ACC112 (cell line): Measurements from ENCODE around the gene HSPA12A.
A peak's percentile ranks its signal among the peaks of the same experiment; 100 is the strongest.

Experiments used
- H2AFZ ChIP-seq: fragments of 200-600 bp; sonication (generic); one replicate; pipeline ENCODE4 v1.6.0; 2017; ENCODE audit warnings: antibody characterized with exemption, low read length; ENCODE audit not compliant: unreplicated experiment
- H3K27ac ChIP-seq: fragments of 200-600 bp; sonication (generic); 2 replicates; pipeline ENCODE4 v1.5.1; 2014; ENCODE audit warnings: low read depth, mild to moderate bottlenecking, antibody characterized with exemption, low read length, moderate library complexity
- H3K27me3 ChIP-seq: fragments of 200-600 bp; sonication (generic); 2 replicates; pipeline ENCODE4 v1.6.1; 2014; ENCODE audit warnings: mild to moderate bottlenecking, antibody characterized with exemption, low read length, moderate library complexity, mixed read lengths; ENCODE audit not compliant: insufficient read depth
- H3K36me3 ChIP-seq: fragments of 200-600 bp; sonication (generic); 2 replicates; pipeline ENCODE4 v1.6.1; 2016; ENCODE audit warnings: mild to moderate bottlenecking, antibody characterized with exemption, low read length, moderate library complexity, mixed read lengths; ENCODE audit not compliant: insufficient read depth
- H3K4me1 ChIP-seq: fragments of 200-600 bp; sonication (generic); one replicate; pipeline ENCODE4 v1.6.1; 2016; ENCODE audit warnings: low read length, mixed read lengths; ENCODE audit not compliant: insufficient read depth, unreplicated experiment, control insufficient read depth
- H3K4me3 ChIP-seq: fragments of 200-600 bp; sonication (generic); 2 replicates; pipeline ENCODE4 v1.5.1; 2014; ENCODE audit warnings: mild to moderate bottlenecking, low read depth, low read length
- H3K79me2 ChIP-seq: fragments of 200-600 bp; sonication (generic); one replicate; pipeline ENCODE4 v1.6.0; 2016; ENCODE audit warnings: low read length; ENCODE audit not compliant: control insufficient read depth, unreplicated experiment, insufficient read depth

Gene HSPA12A

DNA sequence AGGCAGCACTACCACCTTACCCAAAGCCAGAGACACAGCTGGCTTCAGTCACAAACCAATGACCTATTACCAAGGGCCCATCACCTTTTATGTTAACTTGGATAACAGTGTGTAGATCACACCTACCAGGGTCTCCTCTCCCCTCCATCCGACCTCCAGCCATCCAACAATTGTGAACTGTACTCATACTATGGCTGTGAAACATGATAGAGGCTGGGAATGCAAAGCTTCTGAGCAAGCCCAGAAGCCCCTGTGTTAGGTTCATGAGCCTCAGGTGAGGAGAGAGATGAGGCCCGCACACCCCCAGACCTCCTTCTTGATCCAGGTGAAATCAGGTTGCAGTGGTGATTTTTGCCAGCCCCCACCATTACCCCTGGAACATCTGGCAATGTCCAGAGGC lies 73.9 kb downstream of the HSPA12A start:
- no peaks in the 10 kb centered on the region for H3K36me3 ChIP-seq
- no peak overlapping the region for H3K4me3 ChIP-seq
- H3K79me2 ChIP-seq = no peaks in the 10 kb centered on the region

DNA sequence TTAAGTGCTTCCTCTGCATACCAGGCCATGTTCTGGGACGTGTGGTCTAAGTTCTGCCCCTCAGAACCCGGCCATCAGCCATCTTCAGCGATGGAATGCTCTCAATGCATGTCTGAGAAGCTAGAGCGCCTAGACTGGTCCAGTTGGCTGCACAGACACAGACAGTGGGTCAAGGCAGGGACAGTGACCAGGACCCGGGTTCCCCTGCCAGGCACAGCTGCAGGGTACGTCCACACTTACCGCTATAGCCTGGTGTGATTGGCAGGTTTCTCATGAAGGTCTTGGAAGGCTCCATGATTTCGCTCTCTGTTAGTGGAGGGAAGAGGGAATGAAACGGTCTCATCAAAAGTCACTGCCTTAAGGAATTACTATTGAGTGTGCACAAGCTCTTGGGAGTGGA lies 74.3 kb downstream of the HSPA12A start:
- Histone ChIP-seq H2AFZ (no peak overlapping the region), H3K27ac (no peak overlapping the region), H3K27me3 (no peaks in the 10 kb centered on the region), H3K4me3 (no peak overlapping the region), H3K79me2 (no peaks in the 10 kb centered on the region), H3K36me3 (no peaks in the 10 kb centered on the region), H3K4me1 (peaks cover 8% of the 10 kb centered on the region)

More for the DNA sequence above, 73.9 kb downstream of the HSPA12A start:
- Histone ChIP-seq H3K4me1 (peaks cover 8% of the 10 kb centered on the region), H3K27me3 (no peaks in the 10 kb centered on the region), H3K27ac (no peak overlapping the region), H2AFZ (no peak overlapping the region)

DNA sequence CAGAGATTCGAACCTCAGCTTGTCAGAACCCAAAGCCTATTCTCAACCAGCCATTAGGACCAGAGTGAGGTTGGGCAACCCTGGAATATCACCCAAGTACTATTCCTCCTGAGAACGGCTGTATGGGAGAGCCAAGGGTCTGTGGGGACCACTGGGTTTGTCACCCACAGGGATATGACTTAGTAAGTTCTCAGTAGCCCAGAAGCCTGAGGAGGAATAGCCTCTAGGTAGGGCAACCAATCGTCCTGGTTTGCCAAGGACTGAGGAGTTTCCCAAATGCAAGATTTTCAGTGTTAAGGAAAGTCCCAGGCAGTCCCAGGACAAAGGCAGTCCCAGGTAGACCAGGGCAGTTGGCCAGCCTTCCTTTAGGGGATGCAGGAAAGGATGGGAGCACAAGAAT lies 74.9 kb downstream of the HSPA12A start:
- Histone ChIP-seq H3K27me3 (no peaks in the 10 kb centered on the region), H3K36me3 (no peaks in the 10 kb centered on the region), H2AFZ (no peak overlapping the region), H3K4me3 (no peak overlapping the region), H3K27ac (no peak overlapping the region), H3K4me1 (peaks cover 8% of the 10 kb centered on the region), H3K79me2 (no peaks in the 10 kb centered on the region)

DNA sequence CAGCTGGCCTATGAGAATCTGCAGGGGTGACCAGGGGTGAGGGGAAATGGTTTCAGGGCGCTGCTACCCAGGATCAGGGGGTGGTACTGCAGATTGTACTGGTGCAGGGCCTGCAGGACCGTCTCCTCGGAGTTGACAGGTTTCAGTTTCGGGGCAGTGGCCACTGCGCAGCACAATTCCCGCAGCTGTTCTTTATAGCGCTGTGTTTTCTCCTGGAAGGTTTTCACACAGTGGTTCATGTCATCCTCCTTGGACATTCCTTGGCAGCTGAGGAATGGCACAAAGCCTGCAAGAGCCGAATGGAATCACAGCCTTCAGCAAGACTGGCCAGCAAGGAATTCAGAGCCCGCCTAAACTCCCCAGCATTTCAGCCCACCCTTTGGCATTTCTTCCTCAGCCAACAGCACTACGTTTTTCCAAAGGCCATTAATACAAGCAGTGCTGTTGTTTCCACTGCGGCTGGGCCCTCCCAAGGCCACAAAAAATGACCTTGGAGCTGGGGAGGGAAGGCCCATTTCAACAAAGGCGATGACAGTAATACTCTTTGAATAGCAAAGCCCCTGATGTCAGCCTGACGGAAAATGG lies 76.7 kb downstream of the HSPA12A start:
- peak overlapping the region; percentile 65 for H3K4me3 ChIP-seq
- no peaks in the 10 kb centered on the region for H3K4me1 ChIP-seq
- no peak overlapping the region for H3K27ac ChIP-seq
- no peaks in the 10 kb centered on the region for H3K27me3 ChIP-seq
- H3K79me2 ChIP-seq = no peaks in the 10 kb centered on the region
- peak overlapping the region; percentile 23 for H2AFZ ChIP-seq
- H3K36me3 ChIP-seq = no peaks in the 10 kb centered on the region

DNA sequence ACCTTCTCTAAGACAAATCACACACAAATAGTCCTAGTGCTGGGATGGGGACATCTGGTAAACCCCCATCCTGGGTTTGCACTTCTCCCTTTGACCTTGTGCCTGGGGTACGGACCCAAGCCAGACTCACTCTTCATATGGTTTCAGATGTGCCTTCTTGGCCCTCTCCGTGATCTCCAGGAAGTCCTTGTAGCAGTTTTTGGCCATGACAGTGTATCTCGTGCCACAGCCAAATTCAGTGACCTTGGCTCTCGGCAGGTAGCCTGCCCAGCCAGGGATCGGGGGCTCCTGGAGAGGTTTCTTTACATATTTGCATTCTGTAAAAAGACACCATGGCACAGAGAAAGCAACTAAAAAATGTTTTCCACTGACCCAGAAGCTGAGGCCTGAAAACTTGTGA lies 77.7 kb downstream of the HSPA12A start:
- no peak overlapping the region for H3K27ac ChIP-seq
- no peaks in the 10 kb centered on the region for H3K4me1 ChIP-seq
- H3K79me2 ChIP-seq = no peaks in the 10 kb centered on the region

DNA sequence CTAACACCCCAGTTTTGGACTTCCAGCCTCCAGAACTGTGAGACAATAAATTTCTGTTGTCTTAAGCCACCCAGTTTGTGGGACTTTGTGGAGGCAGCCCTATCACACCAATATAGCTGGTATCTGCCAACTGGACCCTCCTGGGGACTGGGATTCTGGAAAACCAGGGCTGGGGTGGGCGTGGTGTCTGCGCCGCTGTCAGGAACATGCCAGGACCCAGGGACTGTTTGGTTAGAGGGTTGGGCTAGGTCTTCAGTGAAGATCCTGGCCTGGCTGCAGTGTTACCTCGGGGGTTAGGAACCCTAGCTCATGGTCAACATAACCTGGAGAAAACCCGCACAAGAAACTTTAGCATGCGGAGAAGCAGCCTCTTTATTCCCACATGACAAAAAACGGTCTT lies 79.0 kb downstream of the HSPA12A start:
- H3K27ac ChIP-seq = no peak overlapping the region
- H3K4me1 ChIP-seq = no peaks in the 10 kb centered on the region
- no peak overlapping the region for H3K4me3 ChIP-seq
- H2AFZ ChIP-seq = no peak overlapping the region
- H3K36me3 ChIP-seq = no peaks in the 10 kb centered on the region
- H3K27me3 ChIP-seq = no peaks in the 10 kb centered on the region
- no peaks in the 10 kb centered on the region for H3K79me2 ChIP-seq

More for the DNA sequence above, 77.7 kb downstream of the HSPA12A start:
- Histone ChIP-seq H3K36me3 (no peaks in the 10 kb centered on the region), H3K27me3 (no peaks in the 10 kb centered on the region), H3K4me3 (no peak overlapping the region), H2AFZ (no peak overlapping the region)

DNA sequence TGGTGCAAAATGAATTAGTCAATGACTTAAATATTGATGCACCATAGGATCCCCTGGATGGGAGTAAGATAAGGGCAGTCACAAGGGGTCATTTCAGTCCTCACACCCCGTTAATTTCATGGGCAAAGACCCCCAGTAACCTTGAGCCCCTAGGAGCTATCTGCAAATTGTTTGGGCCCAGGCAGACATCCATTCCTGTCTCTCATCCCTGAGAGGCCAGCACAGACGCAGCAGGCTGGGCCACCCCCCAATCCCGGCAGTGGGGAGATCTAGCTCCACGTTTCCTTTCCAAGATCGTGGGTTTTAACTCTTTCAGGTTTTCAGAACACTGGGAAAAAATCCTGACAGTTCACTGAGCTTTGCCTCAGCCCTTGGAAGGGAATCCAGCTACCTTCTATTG lies 81.5 kb downstream of the HSPA12A start:
- Histone ChIP-seq H3K27me3 (0 out of 2 replicates have a peak, but pooled peaks cover under 1% of the 10 kb centered on the region), H3K27ac (no peak overlapping the region), H3K79me2 (no peaks in the 10 kb centered on the region)

DNA sequence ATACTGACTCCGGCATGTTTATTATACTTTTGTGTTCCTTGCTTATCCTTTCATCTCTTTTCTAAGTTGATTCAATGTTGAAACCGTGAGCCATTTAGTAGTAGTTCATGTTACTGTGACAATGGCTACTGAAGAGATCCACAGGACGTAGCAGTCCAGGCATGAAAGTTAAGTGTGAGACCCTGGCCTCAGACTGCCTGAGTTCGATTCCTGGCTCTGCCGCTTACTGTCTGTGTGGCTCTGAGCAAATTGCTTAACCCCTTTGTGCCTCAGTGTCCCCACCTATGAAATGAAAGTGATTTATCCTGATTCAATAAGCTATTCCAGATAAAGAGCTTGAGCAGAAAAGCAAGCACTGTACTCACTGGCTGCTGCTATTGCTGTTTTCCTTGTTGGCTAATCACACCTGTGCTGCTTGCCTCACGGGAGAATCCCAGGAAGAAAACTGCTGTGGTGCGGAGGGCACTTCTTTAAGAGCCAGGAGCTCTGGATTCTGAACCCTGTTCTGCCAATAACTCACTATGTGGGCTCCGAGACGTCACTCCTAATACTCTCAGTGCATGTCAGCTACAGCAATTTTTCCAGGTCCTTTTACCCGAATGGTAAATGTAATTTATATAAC lies 83.2 kb downstream of the HSPA12A start:
- peaks cover 6% of the 10 kb centered on the region; the same call in 1 of the 2 replicates for H3K27me3 ChIP-seq
- no peak overlapping the region for H2AFZ ChIP-seq
- no peaks in the 10 kb centered on the region for H3K79me2 ChIP-seq
- H3K36me3 ChIP-seq = no peaks in the 10 kb centered on the region
- H3K27ac ChIP-seq = no peak overlapping the region
- H3K4me1 ChIP-seq = no peaks in the 10 kb centered on the region
- no peak overlapping the region for H3K4me3 ChIP-seq

More for the DNA sequence above, 81.5 kb downstream of the HSPA12A start:
- H3K36me3 ChIP-seq = no peaks in the 10 kb centered on the region
- no peaks in the 10 kb centered on the region for H3K4me1 ChIP-seq
- no peak overlapping the region for H3K4me3 ChIP-seq
- no peak overlapping the region for H2AFZ ChIP-seq

DNA sequence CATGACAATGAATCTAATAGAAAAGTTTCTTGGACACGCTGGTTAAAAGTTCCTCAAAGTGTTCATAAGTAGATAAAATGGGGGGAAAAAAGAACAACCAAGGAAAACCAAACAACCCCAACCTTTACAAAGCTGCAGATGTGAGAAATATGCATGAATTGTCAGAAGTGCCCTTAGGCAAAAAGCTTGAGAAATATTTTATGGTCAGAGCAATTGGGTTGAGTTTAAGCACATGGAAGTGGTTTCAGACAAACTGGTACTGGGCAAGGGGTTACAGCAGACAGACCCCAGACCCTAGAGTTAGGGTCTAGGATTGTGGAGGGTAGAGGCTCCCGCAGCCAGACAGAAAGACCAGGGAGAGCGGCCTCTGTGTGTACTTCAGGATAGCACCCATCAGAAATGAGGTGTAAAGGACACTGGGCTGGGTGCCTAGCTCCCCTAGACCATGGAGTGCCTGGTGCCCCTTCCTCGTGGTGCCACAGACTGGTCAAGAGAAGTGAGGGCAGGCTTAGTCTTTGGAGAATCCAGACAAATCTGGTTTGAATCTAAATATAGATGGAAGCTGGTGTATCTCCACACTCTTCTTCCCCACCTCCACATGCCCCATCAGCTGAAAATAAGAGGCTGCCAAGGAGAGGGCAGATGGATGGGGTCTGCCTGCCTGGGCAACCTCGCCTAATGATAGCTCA lies 84.4 kb downstream of the HSPA12A start:
- no peak overlapping the region for H3K27ac ChIP-seq
- H2AFZ ChIP-seq = no peak overlapping the region
- H3K27me3 ChIP-seq = peaks cover 11% of the 10 kb centered on the region; the same call in 1 of the 2 replicates
- no peaks in the 10 kb centered on the region for H3K4me1 ChIP-seq
- no peak overlapping the region for H3K4me3 ChIP-seq
- H3K79me2 ChIP-seq = no peaks in the 10 kb centered on the region
- no peaks in the 10 kb centered on the region for H3K36me3 ChIP-seq

DNA sequence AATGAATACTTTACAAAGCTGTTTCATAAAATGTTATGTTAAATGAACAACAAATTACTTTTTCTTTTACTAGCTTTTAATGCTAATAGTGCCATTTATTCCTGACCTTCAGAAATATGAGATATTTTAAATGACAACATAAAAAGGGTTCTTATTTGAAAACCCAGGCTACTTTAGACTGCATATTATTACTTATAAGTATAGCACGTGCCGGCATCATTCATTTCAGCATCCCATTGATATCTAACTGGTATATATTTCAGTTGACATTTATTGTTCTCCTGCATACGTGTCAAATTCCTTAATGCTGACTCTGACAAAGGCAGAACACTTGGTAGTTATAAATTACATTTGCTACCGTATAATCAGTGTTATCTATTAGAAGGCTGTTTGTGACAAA lies 86.3 kb downstream of the HSPA12A start:
- Histone ChIP-seq H2AFZ (no peak overlapping the region), H3K36me3 (no peaks in the 10 kb centered on the region), H3K4me1 (no peaks in the 10 kb centered on the region), H3K4me3 (no peak overlapping the region), H3K79me2 (no peaks in the 10 kb centered on the region), H3K27ac (no peak overlapping the region), H3K27me3 (peaks cover 18% of the 10 kb centered on the region; the same call in 1 of the 2 replicates)

DNA sequence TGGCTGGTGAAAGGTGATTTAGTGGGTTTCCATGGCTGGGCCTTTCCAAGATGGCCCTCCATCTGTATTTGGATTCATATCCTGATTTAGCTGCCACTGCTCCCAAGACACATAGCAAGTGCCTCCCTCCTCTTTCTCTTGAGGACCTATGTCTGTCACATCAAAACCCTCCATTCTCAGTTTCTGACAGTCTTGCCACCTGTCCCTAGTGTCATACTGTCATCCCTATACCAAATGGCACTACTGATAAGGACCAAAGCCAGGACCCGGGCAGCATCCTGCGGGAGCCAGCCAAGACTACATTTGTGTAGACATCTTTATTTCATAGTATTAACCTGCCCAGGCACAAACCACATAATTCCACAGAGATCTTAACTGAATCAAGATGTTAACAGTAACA lies 86.8 kb downstream of the HSPA12A start:
- no peak overlapping the region for H3K4me3 ChIP-seq
- H3K79me2 ChIP-seq = no peaks in the 10 kb centered on the region
- H3K27me3 ChIP-seq = peaks cover 21% of the 10 kb centered on the region; the same call in 1 of the 2 replicates
- no peak overlapping the region for H2AFZ ChIP-seq
- H3K27ac ChIP-seq = no peak overlapping the region
- no peaks in the 10 kb centered on the region for H3K4me1 ChIP-seq
- H3K36me3 ChIP-seq = no peaks in the 10 kb centered on the region
